ENCODE data around the gene CCDC18.
A peak's percentile ranks its signal among the peaks of the same experiment; 100 is the strongest.

CCDC18 gene

DNA sequence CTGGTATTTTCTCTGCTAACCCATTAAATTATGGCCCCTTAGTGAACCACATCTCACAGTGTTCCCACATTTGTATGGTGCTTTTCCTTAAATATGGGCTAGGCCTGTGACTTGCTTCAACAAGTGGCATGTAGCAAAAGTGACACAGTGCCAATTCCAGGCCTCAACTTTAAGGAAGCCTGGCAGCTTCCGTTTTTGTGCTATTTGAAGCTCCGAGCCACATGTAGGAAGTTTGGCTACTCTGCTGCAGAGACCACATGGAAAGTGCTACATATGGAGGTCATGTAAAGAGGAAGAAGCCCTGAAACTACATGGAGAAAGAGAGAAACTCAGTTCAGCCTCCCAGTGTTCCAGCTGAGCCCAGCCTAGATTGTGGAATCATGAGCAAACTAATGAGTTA, 136.7 kb downstream of the CCDC18 start:
- DNase-seq (ENCODE audit: low read depth) = no peak

DNA sequence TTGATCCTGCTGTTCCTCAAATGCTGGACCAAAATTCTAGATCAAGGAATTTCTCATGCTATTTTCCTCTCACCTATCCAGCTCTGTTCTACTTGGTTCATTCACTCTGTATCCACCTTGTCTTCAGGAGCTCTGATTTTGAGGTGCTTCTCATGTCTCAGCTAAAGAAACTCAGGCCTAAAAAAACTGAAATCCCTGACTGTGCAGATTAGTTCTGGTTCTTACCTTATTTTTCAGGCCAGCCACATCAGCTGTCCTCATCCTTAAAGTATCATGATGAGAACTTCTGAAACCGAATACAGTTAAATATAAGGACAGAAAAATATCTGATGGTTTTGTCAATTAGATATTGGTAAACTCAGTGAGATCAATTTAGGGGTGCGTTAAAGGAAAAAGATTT, 137.4 kb downstream of the CCDC18 start:
- no peak for DNase-seq (ENCODE audit: low read depth)

DNA sequence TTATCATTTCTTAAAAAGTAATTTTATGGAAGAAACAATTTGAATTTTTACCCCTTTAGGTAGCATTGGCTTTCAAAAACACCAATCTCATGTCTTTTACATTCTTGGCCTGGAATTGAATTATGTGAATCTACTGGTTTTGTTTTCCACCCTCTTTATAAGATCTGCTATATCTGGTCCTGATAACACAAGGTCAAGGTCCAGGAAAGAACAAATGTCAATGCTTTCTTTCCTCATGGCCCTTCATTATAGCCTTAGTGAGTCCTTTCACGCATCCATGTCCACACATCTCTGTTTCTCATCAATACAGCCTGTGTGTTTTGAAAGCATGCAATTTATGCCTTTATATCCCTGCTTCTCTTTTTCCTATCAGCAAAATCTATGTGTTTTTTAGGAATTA, 141.2 kb downstream of the CCDC18 start:
- no peak for DNase-seq (ENCODE audit: low read depth)

DNA sequence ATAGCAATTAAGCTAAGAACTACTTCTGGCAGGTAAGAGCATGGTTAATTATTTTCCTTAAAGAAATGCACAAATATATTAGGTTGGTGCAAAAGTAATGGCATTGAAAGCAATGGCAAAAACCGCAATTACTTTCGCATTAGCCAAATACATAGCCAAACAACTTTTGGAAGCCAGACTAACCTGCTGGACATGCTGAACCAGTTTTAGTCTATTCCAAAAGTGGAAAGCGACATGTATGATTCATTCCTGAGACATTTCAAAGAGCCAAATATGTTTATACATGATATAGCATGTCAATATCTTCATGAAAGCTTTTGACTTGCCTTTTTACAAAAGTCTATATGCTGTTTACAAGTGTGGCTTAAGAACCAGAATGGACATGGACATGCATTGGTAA, 141.8 kb downstream of the CCDC18 start:
- no peak for DNase-seq (ENCODE audit: low read depth)

DNA sequence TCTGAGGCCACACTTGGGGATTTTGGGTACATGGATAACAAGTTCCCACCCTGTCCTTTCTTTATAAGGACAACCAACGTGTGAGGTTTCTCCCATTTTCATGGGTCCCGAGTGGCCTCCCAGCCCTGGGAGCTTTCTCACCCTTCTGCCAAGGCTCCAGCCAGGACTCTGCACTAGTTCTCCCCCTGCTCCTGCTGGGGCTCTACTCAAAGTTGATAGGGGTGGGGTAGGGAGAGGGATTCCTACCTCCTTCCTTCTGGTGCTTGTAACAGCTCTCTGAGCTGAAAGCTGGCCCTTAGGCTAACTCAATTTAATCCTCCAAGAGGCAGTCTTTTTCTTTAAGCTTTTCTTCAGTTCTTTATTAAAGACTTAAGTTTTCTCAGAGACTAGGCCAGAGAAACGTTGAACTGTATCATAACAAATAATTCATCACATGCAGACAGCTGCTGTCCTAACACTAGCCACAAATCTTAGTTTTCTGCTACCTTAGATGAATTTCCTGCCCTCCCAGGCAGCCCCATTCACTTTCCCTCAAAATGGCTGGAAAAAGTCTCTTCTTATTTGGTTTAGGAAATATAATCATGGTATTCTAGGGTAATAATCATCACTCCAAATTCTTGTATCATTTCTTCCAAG, 142.8 kb downstream of the CCDC18 start:
- DNase-seq (ENCODE audit: low read depth) = no peak

DNA sequence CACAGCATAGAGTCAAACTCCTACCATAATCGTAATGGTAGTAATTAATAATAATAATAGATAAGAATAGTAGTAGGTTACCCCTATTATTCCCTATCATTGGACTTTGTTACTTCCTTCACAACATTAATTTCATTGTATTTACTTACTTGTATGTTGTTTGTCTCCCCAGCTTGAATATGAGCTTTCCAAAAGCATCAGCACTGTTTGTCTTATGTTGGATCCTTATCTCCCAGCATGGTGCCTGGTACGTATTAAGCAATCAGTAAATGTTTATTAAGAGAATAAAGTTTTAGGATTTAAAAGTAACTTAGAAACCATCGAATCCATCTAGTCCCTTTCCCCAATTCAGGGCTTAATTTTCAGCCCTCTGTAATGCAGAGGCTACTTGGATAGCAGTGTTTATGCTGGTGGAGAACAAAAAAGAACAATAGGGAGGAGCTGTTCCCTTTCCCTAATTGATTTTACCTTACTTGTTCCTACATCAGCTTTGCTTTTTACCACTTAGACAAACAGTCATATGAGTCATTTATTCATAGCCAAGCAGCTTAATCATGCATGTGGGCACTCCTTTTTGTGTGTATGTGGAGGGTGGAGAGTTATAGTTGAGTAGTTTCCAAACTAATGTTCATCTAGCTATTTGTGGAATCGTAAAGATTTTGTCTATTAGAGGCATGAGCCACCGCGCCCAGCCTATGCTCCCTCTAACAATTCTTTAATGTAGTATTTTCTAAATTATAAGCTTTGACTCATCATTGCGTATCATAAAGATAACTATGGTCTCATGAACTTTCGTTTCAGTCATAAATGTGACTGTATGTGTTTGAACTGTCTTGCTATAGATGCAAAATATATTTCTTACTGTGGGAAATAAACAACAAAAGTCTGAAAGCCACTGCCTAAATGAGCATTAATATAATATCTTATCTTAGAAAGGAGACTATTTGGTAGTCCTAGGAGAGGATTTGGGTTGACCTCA, 144.3 kb downstream of the CCDC18 start:
- DNase-seq (ENCODE audit: low read depth) = peak; percentile 84
